Activated CD8-positive, alpha-beta memory T cell treated with anti-CD3 and anti-CD28 coated beads, Interleukin-2, amount 50 U/mL, for 1 hour (primary cell): ENCODE results near the gene PVR.
A peak's percentile ranks its signal among the peaks of the same experiment; 100 is the strongest.
"Not testable (repeated sequence)": the region's sequence is repeated elsewhere in the genome, so short reads cannot be mapped to it uniquely, and the experiment has no call there.

Experiments used
- DNase-seq: peaks from one replicate; pipeline ENCODE4 v3.0.0-alpha.2; 2020; ENCODE audit errors: extremely low read depth

Gene PVR

DNA sequence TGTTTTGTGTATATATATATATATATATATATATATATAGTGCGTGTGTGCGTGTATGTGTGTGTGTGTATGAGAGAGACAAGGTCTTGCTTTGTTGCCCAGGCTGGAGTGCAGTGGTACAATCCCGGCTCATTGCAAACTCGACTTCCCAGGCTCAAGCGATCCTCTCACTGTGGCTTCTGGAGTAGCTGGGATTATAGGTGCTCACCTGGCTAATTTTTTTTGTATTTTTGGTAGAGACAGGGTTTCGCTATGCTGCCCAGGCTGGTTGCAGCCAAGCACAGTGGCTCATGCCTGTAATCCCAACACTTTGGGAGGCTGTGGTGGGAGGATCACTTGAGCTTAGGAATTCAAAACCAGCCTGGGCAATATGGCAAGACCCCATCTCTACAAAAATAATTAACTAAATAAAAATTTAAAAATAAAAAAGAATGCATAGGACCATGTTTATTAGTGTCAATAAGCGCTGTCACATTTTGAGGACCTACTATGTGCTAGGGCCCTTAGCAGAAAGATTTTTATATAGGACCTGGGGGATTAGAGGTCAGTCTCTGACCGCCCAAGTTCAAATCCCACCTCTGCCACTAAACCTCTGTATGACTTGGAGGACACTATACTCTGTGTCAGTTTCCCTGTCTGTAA is 1.8 kb downstream of the PVR start:
- no peak for DNase-seq

DNA sequence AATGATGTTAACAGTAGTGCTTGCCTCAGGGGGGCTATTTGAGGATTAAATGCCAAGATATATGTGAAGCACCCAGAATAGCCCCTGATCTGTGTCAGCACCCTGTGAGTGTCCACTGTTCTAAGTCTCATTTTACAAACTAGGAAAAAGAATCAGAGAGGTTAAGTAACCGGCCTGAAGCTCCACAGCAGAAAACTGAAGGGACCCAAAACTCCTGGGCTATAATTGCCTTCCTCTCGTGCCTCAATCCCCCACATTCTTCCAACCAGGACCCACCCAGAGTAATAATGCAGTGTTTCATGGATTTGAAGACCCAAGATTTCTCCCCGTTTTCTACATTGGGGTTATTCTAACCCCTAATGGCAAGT is 2.3 kb downstream of the PVR start:
- DNase-seq = no peak

DNA sequence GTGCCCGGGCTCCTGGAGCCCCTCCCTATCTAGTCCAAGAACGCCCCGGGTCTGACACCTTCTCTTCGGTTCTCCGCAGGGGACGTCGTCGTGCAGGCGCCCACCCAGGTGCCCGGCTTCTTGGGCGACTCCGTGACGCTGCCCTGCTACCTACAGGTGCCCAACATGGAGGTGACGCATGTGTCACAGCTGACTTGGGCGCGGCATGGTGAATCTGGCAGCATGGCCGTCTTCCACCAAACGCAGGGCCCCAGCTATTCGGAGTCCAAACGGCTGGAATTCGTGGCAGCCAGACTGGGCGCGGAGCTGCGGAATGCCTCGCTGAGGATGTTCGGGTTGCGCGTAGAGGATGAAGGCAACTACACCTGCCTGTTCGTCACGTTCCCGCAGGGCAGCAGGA is 3.4 kb downstream of the PVR start:
- DNase-seq = no peak

DNA sequence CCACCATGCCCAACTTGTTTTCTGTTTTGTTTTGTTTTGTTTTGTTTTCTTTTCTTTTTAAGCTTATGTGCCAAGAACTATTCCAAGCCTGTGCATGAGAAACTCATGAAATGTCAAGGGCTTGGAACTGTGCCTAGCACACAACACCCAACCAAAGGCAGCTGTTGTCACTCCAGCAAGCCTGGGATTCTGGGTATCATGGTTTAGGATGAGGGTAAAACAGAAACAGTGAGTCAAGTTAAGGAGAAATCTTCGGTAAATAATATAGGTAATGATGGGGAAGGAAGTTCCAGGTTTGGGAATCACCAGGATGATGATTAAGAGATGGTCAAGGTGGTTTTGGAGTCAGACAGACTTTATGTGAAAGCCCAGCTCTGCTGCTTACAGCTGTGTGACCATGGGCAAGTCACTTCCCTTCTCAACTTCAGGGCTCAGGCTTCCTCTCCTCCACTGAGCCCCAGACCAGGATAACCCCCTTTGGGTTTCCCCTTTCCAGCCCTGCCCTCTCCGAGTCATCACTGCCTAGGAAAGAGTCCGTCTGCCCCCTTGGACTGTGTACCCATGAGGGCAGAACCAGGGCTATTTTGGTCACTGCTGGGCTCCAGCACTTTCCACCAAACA is 5.0 kb downstream of the PVR start:
- DNase-seq = no peak

DNA sequence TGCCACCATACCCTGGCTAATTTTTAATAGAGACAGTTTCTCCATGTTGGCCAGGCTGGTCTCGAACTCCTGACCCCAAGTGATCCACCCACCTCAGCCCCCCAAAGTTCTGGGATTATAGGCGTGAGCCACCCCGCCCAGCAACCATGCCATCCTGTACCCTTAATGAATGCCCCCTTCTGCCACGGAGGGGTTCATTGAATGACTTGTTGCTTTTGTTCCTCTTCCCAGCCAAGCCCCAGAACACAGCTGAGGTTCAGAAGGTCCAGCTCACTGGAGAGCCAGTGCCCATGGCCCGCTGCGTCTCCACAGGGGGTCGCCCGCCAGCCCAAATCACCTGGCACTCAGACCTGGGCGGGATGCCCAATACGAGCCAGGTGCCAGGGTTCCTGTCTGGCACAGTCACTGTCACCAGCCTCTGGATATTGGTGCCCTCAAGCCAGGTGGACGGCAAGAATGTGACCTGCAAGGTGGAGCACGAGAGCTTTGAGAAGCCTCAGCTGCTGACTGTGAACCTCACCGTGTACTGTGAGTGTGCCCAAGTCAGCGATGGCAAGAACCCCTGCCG is 6.0 kb downstream of the PVR start:
- DNase-seq = no peak

DNA sequence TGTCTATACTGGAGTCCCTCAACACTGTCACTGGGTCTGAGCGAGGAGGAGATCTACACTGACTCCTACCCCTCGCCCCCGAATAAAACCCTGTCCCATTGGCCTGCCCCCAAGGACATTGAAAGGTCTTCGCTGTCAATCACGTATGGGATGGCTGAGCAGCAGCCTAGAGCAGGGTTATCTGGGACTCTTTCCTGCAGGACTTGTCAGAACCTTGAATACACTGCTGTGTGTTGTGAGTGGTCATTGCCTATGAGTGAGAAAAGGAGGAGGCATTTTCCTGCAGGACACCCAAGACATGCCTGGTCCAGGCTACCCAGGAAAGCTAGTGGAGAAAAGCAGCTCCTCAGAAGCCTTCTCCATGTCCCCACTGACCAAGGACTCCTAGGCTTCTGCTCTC is 9.6 kb downstream of the PVR start:
- DNase-seq = no peak

DNA sequence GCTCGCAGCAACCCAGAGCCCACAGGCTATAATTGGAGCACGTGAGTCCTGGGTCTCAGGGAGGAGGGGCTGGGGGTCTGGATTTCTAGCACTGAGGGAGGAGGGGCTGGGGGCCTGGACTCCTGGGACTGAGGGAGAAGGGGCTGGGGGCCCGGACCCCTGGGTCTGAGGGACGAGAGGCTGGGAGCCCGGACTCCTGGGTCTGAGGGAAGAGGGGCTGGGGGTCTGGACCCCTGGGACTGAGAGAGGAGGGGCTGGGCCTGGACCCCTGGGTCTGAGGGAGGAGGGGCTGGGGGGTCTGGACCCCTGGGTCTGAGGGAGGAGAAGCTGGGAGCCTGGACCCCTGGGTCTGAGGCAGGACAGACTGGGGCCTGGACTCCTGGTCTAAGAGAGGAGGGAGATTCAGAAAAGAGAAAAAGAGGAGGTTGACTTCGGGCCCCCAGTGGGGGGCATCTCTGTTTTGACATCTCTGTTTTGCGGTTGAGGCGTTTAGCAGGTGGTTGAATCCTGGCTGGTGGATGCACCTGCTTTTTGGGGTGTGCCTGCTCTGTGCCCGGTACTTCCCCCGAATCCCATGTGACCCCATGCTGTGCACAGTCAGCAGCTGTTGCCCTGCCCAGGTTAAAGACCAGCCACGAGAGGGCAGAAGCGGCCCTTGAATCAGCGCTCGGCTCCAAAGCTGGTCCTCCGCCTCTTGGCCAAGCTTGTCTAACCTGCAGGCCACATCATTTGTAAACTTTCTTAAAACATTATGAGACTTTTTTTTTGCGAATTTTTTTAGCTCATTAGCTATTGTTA is 10.5 kb downstream of the PVR start:
- peak; percentile 7 for DNase-seq

DNA sequence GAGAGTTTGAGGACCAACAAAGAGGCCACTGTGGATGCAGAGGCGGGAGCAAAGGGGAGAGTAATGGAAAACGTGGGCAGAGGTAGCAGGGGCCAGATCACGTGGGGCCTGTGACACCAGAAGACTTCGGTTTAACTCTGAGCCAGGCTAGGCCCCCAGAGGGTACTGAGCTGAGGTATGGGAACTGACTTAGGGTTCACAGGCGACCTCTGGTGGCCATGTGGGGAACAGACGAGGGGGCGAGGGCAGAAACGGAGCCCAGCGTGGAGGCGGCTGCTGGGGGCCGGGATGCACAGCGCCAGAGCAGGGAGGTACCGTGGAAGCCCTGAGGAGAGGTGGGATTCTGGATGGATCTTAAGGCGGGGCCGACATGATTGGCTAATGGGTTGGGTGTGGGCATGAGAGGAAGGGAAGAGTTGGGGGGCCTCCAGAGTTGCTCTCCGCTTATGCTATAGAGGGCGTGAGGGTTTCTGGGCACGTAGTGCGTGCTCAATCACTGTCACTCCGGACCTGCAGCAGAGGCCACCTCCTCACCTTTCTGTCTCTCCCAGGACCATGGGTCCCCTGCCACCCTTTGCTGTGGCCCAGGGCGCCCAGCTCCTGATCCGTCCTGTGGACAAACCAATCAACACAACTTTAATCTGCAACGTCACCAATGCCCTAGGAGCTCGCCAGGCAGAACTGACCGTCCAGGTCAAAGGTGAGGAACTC is 13.7 kb downstream of the PVR start:
- DNase-seq = peak; percentile 11

DNA sequence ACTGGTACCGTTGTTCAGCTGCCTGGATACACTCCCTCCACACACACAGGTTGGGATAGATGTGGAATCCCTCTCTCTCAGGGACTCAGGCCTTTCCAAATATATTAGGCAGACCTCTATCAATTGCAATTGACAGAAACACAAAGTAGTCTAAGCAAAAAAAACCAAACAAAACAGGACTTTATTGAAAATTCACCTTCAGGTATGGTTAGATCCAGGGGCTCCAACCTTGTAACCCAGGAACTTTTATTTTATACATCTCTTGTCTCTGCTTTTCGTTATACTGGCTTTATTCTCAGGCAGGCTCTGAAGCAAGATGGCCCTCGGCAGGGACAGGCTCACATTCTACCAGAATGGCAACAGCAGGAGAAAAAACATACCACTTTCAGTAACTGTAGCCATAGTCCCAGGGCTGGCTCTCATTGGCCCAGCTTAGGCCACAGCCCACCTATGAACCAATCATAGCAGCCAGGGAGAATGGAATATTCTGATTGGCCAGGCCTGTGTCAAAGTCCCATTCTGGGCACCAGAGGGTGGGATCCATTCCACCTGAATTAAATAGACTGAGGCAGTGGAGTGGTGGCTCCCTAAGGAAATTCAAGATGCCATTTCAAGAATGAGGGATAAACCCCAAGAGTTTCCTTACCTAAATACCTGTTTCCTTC is 14.5 kb downstream of the PVR start:
- no peak for DNase-seq

DNA sequence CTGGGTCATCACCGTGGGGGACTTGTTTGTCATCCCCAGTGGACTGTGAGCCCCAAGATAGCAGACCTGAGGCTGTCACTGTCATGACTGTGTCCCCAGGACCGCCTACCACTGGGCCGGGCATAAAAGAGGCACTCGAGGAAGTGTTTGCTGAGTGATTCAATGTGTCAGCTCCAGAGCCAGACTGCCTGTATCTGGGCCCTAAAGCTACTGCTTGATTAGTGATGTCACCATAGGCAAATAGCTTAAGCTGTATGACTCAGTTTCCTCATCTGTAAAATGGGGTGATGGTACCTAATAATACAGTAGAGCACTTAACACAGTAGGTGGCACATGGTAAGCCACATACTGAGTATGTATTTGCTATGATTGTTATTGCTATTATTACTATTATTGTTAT is 16.4 kb downstream of the PVR start:
- DNase-seq = no peak

DNA sequence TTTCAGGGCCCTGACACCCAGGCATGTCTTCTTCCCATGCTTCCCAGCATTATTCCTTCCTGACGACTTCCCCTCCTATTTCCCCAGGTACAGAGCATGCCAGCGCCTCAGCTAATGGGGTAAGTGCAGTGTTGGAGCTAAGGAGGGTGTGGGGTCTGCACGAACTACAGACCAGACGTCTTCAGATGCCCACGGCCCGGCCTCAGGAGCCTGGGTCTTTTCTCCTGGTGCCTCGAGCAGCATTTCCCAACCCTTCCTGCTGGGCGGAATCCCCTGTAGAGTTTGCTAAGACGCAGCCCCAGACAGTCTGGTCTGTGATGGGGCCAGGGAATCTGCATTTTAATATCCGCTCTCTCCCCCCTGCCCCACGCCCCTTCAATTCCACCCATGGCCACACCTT is 17.5 kb downstream of the PVR start:
- no peak for DNase-seq

DNA sequence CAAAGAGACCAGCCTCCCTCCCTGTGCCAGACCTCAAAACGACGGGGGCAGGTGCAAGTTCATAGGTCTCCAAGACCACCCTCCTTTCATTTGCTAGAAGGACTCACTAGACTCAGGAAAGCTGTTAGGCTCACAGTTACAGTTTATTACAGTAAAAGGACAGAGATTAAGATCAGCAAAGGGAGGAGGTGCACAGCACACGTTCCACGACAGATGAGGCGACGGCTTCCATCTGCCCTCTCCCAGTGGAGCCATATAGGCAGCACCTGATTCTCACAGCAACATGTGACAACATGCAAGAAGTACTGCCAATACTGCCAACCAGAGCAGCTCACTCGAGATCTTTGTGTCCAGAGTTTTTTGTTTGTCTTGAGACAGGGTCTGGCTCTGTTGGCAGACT is 18.2 kb downstream of the PVR start:
- DNase-seq = no peak

DNA sequence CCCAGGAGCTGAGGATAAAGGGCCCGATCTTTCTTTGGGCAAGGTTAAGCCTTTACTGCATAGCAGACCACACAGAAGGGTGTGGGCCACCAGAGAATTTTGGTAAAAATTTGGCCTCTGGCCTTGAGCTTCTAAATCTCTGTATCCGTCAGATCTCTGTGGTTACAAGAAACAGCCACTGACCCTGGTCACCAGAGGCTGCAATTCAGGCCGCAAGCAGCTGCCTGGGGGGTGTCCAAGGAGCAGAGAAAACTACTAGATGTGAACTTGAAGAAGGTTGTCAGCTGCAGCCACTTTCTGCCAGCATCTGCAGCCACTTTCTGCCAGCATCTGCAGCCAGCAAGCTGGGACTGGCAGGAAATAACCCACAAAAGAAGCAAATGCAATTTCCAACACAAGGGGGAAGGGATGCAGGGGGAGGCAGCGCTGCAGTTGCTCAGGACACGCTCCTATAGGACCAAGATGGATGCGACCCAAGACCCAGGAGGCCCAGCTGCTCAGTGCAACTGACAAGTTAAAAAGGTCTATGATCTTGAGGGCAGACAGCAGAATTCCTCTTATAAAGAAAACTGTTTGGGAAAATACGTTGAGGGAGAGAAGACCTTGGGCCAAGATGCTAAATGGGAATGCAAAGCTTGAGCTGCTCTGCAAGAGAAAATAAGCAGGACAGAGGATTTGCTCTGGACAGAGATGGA is 19.1 kb downstream of the PVR start:
- DNase-seq = no peak

DNA sequence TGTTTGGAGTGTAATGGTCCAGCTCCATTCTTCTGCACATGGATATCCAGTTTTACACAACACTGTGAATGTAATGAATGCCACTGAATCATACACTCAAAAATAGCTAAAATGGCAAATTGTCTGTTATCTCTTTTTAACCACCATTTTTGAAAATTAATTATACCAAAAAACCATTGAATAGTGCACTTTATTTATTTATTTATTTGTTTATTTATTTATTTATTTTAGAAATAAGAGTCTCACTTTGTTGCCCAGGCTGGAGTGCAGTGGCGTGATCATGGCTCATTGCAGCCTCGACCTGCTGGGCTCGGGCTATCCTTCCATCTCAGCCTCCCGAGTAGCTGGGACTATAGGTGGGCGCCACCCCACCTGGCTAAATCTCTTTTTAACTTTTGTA is 20.3 kb downstream of the PVR start:
- DNase-seq = no peak

DNA sequence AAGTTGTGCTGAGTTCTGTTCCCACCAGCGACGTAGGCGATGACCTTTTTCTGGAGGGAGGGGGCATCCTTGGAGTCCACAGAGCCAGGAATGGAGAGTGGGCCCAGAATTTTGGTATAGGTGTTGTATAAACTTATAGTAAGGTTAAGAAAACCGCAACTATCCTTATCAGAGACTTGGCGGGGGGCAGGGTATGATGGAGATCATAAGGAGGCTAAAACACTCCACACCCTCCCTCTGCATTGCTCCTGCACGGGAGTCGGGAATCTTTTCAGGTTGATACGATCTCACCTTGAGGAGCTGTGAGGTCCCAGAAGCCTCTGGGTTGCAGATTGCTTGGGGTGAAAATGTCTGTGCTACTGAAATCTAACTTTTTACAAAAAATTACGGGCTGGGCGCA is 21.3 kb downstream of the PVR start:
- no peak for DNase-seq

DNA sequence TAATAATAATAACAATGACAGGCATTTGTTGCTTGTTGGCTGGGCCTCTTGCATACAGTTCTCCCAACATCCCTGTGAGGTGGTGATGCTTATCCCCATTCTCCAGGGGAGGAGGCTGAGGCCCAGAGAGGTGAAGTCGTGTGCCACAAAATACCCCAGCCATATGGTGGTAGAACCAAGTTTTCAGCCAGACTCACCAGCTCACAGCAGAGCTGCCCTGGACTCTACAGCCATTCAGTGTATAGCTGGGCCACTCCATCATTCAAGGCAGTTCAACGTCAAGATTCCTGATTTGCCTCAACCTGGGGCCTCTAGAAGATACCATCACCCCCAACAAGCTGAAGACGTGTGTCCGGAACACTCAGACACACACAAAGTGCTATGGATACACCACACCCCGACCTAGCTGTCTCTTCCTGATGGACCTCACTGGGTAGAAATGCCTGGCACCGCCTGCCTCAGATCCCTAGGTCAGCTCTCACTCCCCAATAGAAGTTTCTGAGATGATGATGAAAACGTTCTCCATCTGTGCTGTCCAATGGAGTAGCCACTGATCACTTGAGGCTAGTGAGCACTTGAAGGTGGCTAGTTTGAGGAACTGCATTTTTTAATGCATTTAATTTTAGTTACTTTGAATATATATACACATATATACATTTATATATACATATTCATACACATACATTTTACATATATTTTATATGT is 23.3 kb downstream of the PVR start:
- DNase-seq = no peak

DNA sequence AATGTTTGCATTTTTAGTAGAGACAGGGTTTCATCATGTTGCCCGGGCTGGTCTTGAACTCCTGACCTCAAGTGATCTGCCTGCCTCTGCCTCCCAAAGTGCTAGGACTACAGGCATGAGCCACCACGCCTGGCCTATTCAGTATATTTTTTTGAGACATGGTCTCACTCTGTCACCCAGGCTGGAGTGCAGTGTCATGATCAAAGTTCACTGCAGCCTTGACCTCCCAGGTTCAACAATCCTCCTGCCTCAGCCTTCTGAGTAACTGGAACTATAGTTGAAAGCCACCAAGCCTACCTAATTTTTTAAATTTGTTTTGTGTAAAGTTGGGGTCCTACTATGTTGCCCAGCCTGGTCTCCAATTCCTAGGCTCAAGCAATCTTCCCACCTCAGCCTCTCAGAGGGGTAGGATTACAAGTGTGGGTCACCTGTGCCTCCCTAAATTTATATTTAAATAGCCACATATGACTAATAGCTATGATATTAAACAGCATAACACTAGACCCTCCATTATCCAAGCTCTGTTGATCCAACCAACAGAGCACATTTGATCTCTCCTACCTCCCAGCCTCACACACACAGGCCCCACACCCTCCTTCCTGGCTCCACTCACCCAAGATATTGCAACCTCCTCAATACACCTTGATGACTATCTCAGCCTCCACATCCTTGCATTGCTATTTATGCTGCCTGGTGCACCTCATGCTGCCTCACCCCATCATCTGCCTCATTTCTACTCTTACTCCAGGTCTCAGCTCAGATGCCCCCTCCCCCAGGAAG is 25.5 kb downstream of the PVR start:
- DNase-seq = no peak

DNA sequence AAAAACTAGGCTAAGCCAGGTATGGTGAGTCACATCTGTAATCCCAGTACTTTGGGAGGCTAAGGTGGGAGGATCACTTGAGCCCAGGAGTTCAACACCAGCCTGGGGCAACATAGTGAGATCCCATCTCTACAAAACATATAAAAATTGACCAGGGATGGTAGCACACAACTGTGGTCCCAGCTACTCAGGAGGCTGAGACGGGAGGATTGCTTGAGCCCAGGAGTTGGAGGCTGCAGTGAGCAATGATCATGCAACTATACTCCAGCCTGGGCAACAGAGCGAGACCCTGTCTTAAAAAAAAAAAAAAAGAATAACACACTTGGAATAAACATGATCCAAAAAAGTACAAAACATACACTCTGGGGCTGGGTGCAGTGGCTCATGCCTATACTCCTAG is 26.3 kb downstream of the PVR start:
- not testable (repeated sequence) for DNase-seq

DNA sequence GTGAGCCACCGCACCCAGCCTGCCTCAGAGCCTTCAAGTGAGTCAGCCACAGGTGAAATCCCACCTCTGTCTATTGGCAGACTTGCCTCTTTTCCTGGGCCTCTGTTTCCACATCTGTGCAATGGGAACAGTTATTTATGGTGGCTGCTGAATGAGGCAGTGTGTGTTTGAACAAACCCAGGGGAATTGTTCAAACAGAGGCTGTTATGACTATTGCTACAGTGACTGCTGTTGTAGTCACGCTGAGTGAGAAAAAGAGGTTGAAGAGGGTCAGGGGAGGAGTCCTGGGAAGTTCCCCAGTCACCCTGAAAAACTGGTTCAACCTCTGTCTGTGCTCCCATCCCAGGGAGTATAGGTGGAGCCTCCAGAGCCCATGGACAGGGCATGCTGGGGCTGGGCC is 27.7 kb downstream of the PVR start, which contains the start of gene CEACAM19:
CEACAM19 (plus strand) TSS at position 83 of the 400 bp plus-strand sequence. CDS start 450 bp downstream, outside the sequence.
- DNase-seq = no peak

DNA sequence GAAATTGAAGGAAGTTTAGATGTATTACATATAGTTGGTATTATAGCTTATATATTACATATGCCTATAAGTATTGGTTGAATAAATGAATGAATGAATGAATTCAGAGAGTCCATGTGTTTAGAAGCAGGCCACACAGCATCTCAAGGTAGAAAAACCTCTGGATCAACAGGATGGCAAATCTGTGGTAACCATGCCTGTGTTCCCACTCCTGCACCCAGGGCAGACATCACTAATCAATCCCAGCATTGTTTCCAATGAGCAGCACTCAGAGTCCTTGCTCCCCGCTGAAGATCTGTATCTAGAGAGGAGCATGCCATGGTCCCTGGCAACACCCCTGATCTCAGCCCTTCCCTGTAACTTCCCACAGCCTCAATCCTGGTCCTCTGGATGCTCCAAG is 28.5 kb downstream of the PVR start:
- DNase-seq = no peak
